Measurements from ENCODE around the gene ACTN4. TPM values are rescaled to one million over a fixed set of nuclear protein-coding genes. Genes with fewer than 3 reads are reported as not detected.

The ACTN4 gene
- total and polyA plus RNA-seq, 2 experiments from 2014 or later: 68.9 to 427 TPM

DNA sequence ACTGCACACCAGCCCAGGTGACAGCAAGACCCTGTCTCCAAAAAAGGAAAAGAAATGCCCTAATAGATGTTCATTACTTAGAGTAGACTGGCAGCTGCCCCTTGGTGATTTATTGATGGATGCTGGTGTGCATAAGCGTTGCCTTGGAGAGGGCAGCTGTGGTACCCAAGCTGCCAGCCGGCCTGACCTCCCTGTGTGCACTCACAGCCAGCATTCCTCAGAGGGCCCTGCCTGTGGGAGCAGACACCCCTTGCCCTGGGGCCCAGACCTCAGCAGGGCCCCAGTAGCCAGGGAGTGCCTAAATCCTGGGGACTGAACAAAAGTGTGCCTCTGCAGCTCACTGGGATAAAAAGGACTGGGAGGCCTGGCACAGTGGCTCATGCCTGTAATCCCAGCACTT, 7.8 kb upstream of the ACTN4 start (continued):
- TF ChIP-seq, protein P1, sequence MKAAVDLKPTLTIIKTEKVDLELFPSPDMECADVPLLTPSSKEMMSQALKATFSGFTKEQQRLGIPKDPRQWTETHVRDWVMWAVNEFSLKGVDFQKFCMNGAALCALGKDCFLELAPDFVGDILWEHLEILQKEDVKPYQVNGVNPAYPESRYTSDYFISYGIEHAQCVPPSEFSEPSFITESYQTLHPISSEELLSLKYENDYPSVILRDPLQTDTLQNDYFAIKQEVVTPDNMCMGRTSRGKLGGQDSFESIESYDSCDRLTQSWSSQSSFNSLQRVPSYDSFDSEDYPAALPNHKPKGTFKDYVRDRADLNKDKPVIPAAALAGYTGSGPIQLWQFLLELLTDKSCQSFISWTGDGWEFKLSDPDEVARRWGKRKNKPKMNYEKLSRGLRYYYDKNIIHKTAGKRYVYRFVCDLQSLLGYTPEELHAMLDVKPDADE (IDR thresholded peaks at IDR 0.05): no peak
- TF ChIP-seq ZNF114 (CRISPR knock-in tag; IDR thresholded peaks at IDR 0.05) (no peak), CREB1 (CRISPR knock-in tag; IDR thresholded peaks at IDR 0.05; ENCODE audit: low read depth) (no peak), EZH2 (IDR thresholded peaks at IDR 0.05; ENCODE audit: low read depth, unreplicated experiment) (no peak)

DNA sequence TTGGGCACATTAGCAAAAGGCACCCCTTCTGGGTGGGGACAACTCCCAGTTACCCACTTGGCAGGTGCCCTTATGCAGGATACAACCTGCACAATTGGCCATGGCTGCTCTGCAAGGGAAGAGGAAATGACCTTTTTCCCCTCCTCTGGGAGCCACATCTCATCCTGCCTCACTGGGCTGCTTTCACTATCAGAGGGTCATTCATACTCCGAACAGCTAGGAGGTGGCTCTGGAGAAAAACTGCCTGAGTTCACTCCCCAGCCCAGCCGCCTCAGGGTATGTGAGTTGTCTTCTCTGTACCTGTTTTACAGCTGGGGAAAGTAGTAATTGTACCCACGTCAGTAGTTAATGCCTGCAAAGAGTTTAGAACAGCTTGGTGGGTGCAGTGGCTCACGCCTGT, 7.1 kb upstream of the ACTN4 start:
- H3K36me3 ChIP-seq (ENCODE audit: insufficient read depth): 0 out of 2 replicates have a peak, but pooled peaks cover 5% of the 10 kb centered on the region
- no peaks in the 10 kb centered on the region for H4K20me1 ChIP-seq (replicated peaks; ENCODE audit: insufficient read depth)
- no peaks in the 10 kb centered on the region for H3K9me2 ChIP-seq (ENCODE audit: insufficient read depth)
- TF ChIP-seq STAT1 (IDR thresholded peaks at IDR 0.05; ENCODE audit: unreplicated experiment): no peak
- no peak for TF ChIP-seq JUNB (IDR thresholded peaks at IDR 0.05; ENCODE audit: unreplicated experiment)
- TF ChIP-seq, protein P2, sequence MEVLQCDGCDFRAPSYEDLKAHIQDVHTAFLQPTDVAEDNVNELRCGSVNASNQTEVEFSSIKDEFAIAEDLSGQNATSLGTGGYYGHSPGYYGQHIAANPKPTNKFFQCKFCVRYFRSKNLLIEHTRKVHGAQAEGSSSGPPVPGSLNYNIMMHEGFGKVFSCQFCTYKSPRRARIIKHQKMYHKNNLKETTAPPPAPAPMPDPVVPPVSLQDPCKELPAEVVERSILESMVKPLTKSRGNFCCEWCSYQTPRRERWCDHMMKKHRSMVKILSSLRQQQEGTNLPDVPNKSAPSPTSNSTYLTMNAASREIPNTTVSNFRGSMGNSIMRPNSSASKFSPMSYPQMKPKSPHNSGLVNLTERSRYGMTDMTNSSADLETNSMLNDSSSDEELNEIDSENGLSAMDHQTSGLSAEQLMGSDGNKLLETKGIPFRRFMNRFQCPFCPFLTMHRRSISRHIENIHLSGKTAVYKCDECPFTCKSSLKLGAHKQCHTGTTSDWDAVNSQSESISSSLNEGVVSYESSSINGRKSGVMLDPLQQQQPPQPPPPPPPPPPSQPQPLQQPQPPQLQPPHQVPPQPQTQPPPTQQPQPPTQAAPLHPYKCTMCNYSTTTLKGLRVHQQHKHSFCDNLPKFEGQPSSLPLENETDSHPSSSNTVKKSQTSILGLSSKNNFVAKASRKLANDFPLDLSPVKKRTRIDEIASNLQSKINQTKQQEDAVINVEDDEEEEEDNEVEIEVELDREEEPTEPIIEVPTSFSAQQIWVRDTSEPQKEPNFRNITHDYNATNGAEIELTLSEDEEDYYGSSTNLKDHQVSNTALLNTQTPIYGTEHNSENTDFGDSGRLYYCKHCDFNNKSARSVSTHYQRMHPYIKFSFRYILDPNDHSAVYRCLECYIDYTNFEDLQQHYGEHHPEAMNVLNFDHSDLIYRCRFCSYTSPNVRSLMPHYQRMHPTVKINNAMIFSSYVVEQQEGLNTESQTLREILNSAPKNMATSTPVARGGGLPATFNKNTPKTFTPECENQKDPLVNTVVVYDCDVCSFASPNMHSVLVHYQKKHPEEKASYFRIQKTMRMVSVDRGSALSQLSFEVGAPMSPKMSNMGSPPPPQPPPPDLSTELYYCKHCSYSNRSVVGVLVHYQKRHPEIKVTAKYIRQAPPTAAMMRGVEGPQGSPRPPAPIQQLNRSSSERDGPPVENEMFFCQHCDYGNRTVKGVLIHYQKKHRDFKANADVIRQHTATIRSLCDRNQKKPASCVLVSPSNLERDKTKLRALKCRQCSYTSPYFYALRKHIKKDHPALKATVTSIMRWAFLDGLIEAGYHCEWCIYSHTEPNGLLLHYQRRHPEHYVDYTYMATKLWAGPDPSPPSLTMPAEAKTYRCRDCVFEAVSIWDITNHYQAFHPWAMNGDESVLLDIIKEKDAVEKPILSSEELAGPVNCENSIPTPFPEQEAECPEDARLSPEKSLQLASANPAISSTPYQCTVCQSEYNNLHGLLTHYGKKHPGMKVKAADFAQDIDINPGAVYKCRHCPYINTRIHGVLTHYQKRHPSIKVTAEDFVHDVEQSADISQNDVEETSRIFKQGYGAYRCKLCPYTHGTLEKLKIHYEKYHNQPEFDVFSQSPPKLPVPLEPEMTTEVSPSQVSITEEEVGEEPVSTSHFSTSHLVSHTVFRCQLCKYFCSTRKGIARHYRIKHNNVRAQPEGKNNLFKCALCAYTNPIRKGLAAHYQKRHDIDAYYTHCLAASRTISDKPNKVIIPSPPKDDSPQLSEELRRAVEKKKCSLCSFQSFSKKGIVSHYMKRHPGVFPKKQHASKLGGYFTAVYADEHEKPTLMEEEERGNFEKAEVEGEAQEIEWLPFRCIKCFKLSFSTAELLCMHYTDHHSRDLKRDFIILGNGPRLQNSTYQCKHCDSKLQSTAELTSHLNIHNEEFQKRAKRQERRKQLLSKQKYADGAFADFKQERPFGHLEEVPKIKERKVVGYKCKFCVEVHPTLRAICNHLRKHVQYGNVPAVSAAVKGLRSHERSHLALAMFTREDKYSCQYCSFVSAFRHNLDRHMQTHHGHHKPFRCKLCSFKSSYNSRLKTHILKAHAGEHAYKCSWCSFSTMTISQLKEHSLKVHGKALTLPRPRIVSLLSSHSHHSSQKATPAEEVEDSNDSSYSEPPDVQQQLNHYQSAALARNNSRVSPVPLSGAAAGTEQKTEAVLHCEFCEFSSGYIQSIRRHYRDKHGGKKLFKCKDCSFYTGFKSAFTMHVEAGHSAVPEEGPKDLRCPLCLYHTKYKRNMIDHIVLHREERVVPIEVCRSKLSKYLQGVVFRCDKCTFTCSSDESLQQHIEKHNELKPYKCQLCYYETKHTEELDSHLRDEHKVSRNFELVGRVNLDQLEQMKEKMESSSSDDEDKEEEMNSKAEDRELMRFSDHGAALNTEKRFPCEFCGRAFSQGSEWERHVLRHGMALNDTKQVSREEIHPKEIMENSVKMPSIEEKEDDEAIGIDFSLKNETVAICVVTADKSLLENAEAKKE (CRISPR knock-in tag; IDR thresholded peaks at IDR 0.05): no peak
- no peak for TF ChIP-seq EZH2 (IDR thresholded peaks at IDR 0.05; ENCODE audit: low read depth, unreplicated experiment)
- TF ChIP-seq, protein P1 (IDR thresholded peaks at IDR 0.05): no peak
- H3K27me3 Mint-ChIP-seq (ENCODE audit: insufficient read depth, low read depth, poor library complexity): peaks cover 11% of the 10 kb centered on the region
- no peak overlapping the region for H3K4me3 ChIP-seq
- no peak overlapping the region for H2AFZ ChIP-seq
- no peak overlapping the region for H3K27ac Mint-ChIP-seq
- peaks cover 14% of the 10 kb centered on the region for H3K4me1 Mint-ChIP-seq
- peaks cover 13% of the 10 kb centered on the region for H3K4me1 ChIP-seq (ENCODE audit: insufficient read depth)
- H3F3A ChIP-seq (replicated peaks; ENCODE audit: low read depth): peaks cover 8% of the 10 kb centered on the region; the same call in 1 of the 2 replicates
- H3K9me3 Mint-ChIP-seq: no peaks in the 10 kb centered on the region
- no peaks in the 10 kb centered on the region for H3K27me3 ChIP-seq (ENCODE audit: insufficient read depth)
- no peaks in the 10 kb centered on the region for H3K79me2 ChIP-seq (replicated peaks; ENCODE audit: insufficient read depth)
- no peak for ATAC-seq
- H3K27ac ChIP-seq (ENCODE audit: low read depth): no peak overlapping the region
- peaks cover 22% of the 10 kb centered on the region; the same call in 2 of the 3 replicates for H3K36me3 Mint-ChIP-seq (ENCODE audit: low read depth)
- no peak overlapping the region for H3K4me2 ChIP-seq
- no peak overlapping the region for H3K4me3 Mint-ChIP-seq
- DNase-seq (ENCODE audit: low spot score): no peak

All from GM23338 (cell line).